SH-SY5Y (cell line): Measurements from ENCODE around the gene NOG.

Experiments
- GATA2 ChIP-seq: IDR thresholded peaks from 2 replicates; pipeline ENCODE4 v1.6.1; 2011; ENCODE audit warnings: mild to moderate bottlenecking, low read depth, low read length
- GATA3 ChIP-seq: IDR thresholded peaks from 2 replicates; pipeline ENCODE4 v1.6.1; 2011; ENCODE audit warnings: low read depth, mild to moderate bottlenecking, low read length, moderate library complexity

DNA sequence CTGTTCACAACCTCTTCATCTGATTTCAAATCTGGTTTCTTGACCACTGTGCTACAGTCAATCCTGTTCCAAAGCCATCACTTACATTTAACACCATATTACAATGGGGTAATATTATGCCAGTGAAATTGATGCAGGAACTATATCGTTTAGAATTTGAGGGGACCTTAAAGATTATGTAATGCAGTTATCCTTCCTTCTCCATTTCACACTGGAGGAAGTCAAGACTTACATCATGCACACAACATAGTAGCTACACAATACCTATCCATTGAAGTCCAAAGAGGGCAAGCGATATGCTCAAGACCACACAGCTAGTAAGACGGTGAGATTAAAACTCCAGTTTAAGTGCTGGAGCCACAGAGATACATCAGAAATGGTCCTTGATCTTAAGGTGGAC lies 16.8 kb downstream of the NOG start:
- TF ChIP-seq GATA2 (no peak), GATA3 (no peak)
